IPS-NIHi7 (cell line): Measurements from ENCODE around the gene ZMIZ2.

Source experiments
- DNase-seq: peaks from one replicate; pipeline ENCODE4 v3.0.0; 2012; ENCODE audit warnings: mixed read lengths; ENCODE audit errors: extremely low spot score

The ZMIZ2 gene

GRCh38 chr7:44757311-44757710 lies 8.7 kb downstream of the ZMIZ2 start:
- no peak for DNase-seq

- no peak for DNase-seq
These were observed 9.1 kb downstream of the ZMIZ2 start for GRCh38 chr7:44757739-44758138.

- DNase-seq, result no peak
These were observed 10.6 kb downstream of the ZMIZ2 start for GRCh38 chr7:44759246-44759645.

- no peak for DNase-seq
These were observed 11.5 kb downstream of the ZMIZ2 start for GRCh38 chr7:44760034-44760580.

- no peak for DNase-seq
These were observed 12.8 kb downstream of the ZMIZ2 start for GRCh38 chr7:44761207-44762161.

- DNase-seq, result no peak
These were observed 13.7 kb downstream of the ZMIZ2 start for GRCh38 chr7:44762300-44762699.

- DNase-seq, result no peak
These were observed 14.3 kb downstream of the ZMIZ2 start for GRCh38 chr7:44762726-44763522.

GRCh38 chr7:44764081-44764480 lies 15.4 kb downstream of the ZMIZ2 start:
- no peak for DNase-seq

- DNase-seq, result no peak
These were observed 16.3 kb downstream of the ZMIZ2 start for GRCh38 chr7:44764665-44765578.

GRCh38 chr7:44765579-44766415 lies 17.1 kb downstream of the ZMIZ2 start:
- DNase-seq, result no peak

GRCh38 chr7:44766416-44766801 lies 17.8 kb downstream of the ZMIZ2 start:
- DNase-seq, result no peak

GRCh38 chr7:44767134-44767911 lies 18.7 kb downstream of the ZMIZ2 start:
- no peak for DNase-seq

GRCh38 chr7:44767912-44768627 lies 19.4 kb downstream of the ZMIZ2 start:
- no peak for DNase-seq

GRCh38 chr7:44768628-44769371 lies 20.2 kb downstream of the ZMIZ2 start:
- no peak for DNase-seq

GRCh38 chr7:44769376-44769775 lies 20.7 kb downstream of the ZMIZ2 start:
- DNase-seq, result no peak

- DNase-seq, result no peak
These were observed 21.2 kb downstream of the ZMIZ2 start for GRCh38 chr7:44769776-44770294.

GRCh38 chr7:44771358-44771757 lies 22.7 kb downstream of the ZMIZ2 start:
- no peak for DNase-seq

- DNase-seq, result no peak
These were observed 23.8 kb downstream of the ZMIZ2 start for GRCh38 chr7:44772440-44772839.
